ENCODE data around the gene ENOX1. TPM values are rescaled to one million over a fixed set of nuclear protein-coding genes. Genes with fewer than 3 reads are reported as not detected.

ENOX1 gene
- total and polyA plus RNA-seq, 2 of the 8 experiments (the other 6 are each of a cell fraction or from before 2014, with no cell fraction given) = 0.23 to 0.37 TPM

DNA sequence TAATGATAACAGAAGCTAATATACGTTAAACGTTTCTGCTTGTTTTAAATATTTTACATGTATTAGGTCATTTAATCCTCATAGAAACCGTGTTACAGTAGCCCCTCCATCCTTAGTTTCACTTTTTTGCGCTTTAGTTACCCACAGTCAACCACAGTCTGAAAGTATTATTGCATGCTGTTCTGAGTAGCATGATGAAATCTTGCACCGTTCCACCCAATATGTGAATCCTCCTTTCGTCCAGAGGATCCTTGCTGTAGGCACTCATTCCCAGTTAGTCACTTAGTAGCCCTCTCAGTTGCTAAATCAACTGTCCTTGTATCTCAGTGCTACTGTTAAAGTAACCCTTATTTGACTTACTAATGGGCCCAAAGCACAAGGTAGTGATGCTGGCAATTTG lies 257.8 kb downstream of the ENOX1 start (continued):
- TF ChIP-seq POLR2AphosphoS5 (IDR thresholded peaks at IDR 0.05; ENCODE audit: low read depth, low read length) = no peak

DNA sequence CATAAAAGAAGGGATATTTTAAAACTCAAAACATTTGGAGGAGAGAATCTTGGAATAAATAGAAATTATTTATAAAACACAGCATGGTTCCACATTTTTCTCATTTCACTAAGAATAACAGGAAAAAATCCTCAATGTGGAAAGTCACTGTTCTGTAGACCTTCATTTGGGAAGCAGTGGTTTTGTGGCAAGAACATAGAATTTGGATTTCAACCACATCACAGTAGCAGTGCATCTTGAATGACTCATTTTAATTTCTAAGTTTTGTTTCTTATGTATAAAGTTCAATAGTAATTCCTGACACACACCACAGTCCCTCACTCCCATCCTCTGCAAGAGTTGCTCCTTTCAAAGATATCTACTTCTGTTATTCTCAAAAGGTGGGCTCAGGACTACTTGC lies 264.0 kb downstream of the ENOX1 start:
- H2AK5ac ChIP-seq (ENCODE audit: low read depth, low read length) = no peak overlapping the region
- H3K23ac ChIP-seq (ENCODE audit: insufficient read length) = no peak overlapping the region
- H4K8ac ChIP-seq (ENCODE audit: extremely low read depth, insufficient read depth, low read length) = no peak overlapping the region
- H3K4me2 ChIP-seq (ENCODE audit: insufficient read depth in 1 of 2, low read depth in 2 of 2, low read length in 2 of 2) = no peak overlapping the region
- H2BK120ac ChIP-seq (replicated peaks; ENCODE audit: low read depth, low read length) = no peak overlapping the region
- no peak overlapping the region for H3K18ac ChIP-seq (ENCODE audit: extremely low read depth, low read length)
- no peak overlapping the region for H3K9ac ChIP-seq (replicated peaks in 1 of 4; ENCODE audit: extremely low read depth in 1 of 4, low read depth in 3 of 4, low read length in 3 of 4)
- H3K27me3 ChIP-seq (replicated peaks in 1 of 4; ENCODE audit: control insufficient read depth in 3 of 4, extremely low read depth in 1 of 4, insufficient read depth in 3 of 4, low read length in 3 of 4) = peaks cover 0 to 1% (median 0%) of the 10 kb centered on the region in 4 experiments; a peak in 1 of 7 replicates
- no peaks in the 10 kb centered on the region for H3K4me1 ChIP-seq (replicated peaks in 1 of 4; ENCODE audit: control insufficient read depth in 3 of 4, insufficient read depth in 4 of 4, low read length in 3 of 4)
- FAIRE-seq = no peak
- H3K4me3 ChIP-seq (ENCODE audit: extremely low read depth in 1 of 4, insufficient read depth in 2 of 4, low read depth in 3 of 4, low read length in 4 of 4) = no peak overlapping the region
- H4K20me1 ChIP-seq (replicated peaks in 1 of 2; ENCODE audit: control insufficient read depth in 1 of 2, insufficient read depth in 2 of 2, low read length in 2 of 2) = no peaks in the 10 kb centered on the region
- ChIA-PET POLR2A (ENCODE audit: partially characterized antibody) (no interaction called here), CTCF (ENCODE audit: partially characterized antibody) (no interaction called here)
- H4K91ac ChIP-seq (replicated peaks; ENCODE audit: insufficient read length, low read length) = no peak overlapping the region
- H2BK5ac ChIP-seq (ENCODE audit: low read depth, low read length) = no peak overlapping the region
- no peaks in the 10 kb centered on the region for H3K79me1 ChIP-seq (ENCODE audit: low read depth, low read length)
- no peak overlapping the region for H2BK12ac ChIP-seq (ENCODE audit: low read depth, low read length)
- H3K9me3 ChIP-seq (ENCODE audit: insufficient read depth in 2 of 2, low read depth in 1 of 2, low read length in 1 of 2) = no peaks in the 10 kb centered on the region
- no peaks in the 10 kb centered on the region for H3K36me3 ChIP-seq (ENCODE audit: control insufficient read depth in 2 of 4, insufficient read depth in 4 of 4, low read length in 3 of 4)
- no peaks in the 10 kb centered on the region for H3K23me2 ChIP-seq (ENCODE audit: low read depth, low read length)
- no peak overlapping the region for H4K5ac ChIP-seq (ENCODE audit: insufficient read length, low read depth, low read length)
- DNase-seq (ENCODE audit: low read depth in 1 of 2, low spot score in 2 of 2) = no peak
- H3K14ac ChIP-seq (ENCODE audit: insufficient read length) = no peak overlapping the region
- no peak overlapping the region for H3K4ac ChIP-seq (replicated peaks; ENCODE audit: insufficient read length, low read depth, low read length)
- H2BK15ac ChIP-seq (ENCODE audit: low read length) = no peak overlapping the region
- no peak overlapping the region for H3K56ac ChIP-seq (replicated peaks; ENCODE audit: insufficient read length, low read depth, low read length)
- no peak overlapping the region for H3K27ac ChIP-seq (ENCODE audit: low read depth, low read length)
- H2BK20ac ChIP-seq (ENCODE audit: low read length) = no peak overlapping the region
- no peak overlapping the region for H2AFZ ChIP-seq (ENCODE audit: low read length)
- H3K79me2 ChIP-seq (ENCODE audit: control insufficient read depth in 1 of 2, insufficient read depth in 2 of 2, low read length in 2 of 2) = no peaks in the 10 kb centered on the region
- TF ChIP-seq CHD2 (IDR thresholded peaks at IDR 0.05; ENCODE audit: low read length) (no peak), PHF8 (conservative IDR thresholded peaks at IDR 0.05; ENCODE audit: low read depth, low read length) (no peak), EZH2 (IDR thresholded peaks at IDR 0.05; ENCODE audit: low read depth, low read length, severe bottlenecking) (no peak), JUN (IDR thresholded peaks at IDR 0.05; ENCODE audit: low read depth, low read length) (no peak), ZNF274 (IDR thresholded peaks at IDR 0.05; ENCODE audit: borderline replicate concordance, extremely low read depth, low read length) (no peak), HDAC6 (IDR thresholded peaks at IDR 0.05; ENCODE audit: low read depth, low read length) (no peak), BRCA1 (IDR thresholded peaks at IDR 0.05; ENCODE audit: low read depth, low read length) (no peak), SP1 (IDR thresholded peaks at IDR 0.05; ENCODE audit: low read depth, low read length) (no peak), BCL11A (IDR thresholded peaks at IDR 0.05; ENCODE audit: low read depth in 2 of 2, low read length in 2 of 2) (no peak), CEBPB (IDR thresholded peaks at IDR 0.05; ENCODE audit: low read depth, low read length) (no peak)

All from H1 (cell line).